Prostate gland (tissue), 2 donors: Measurements from ENCODE around the gene RNPEPL1.

Experiments used
- POLR2A ChIP-seq: fragments of 450-650 bp; IDR thresholded peaks from one replicate; pipeline ENCODE4 v1.6.1; 2016; ENCODE audit warnings: antibody characterized with exemption, mild to moderate bottlenecking
- POLR2AphosphoS5 ChIP-seq: sonication (generic); formaldehyde crosslinking; IDR thresholded peaks from one replicate; pipeline ENCODE4 v1.6.1; 2017; ENCODE audit warnings: antibody characterized with exemption
- TF ChIP-seq, protein P1 (sequence below), 4 experiments: fragments of 200-600 bp in 2 of 4; fragments of 450-650 bp in 2 of 4; sonication (generic) in 2 of 4; IDR thresholded peaks; 1 replicate in 3 of 4; 2 replicates in 1 of 4; pipeline ENCODE4 v1.5.1; 2016 to 2019; ENCODE audit warnings: antibody characterized with exemption in 4 of 4, mild to moderate bottlenecking in 2 of 4, moderate library complexity in 2 of 4

- TF ChIP-seq POLR2AphosphoS5 (no peak), POLR2A (no peak)
- TF ChIP-seq, protein P1, sequence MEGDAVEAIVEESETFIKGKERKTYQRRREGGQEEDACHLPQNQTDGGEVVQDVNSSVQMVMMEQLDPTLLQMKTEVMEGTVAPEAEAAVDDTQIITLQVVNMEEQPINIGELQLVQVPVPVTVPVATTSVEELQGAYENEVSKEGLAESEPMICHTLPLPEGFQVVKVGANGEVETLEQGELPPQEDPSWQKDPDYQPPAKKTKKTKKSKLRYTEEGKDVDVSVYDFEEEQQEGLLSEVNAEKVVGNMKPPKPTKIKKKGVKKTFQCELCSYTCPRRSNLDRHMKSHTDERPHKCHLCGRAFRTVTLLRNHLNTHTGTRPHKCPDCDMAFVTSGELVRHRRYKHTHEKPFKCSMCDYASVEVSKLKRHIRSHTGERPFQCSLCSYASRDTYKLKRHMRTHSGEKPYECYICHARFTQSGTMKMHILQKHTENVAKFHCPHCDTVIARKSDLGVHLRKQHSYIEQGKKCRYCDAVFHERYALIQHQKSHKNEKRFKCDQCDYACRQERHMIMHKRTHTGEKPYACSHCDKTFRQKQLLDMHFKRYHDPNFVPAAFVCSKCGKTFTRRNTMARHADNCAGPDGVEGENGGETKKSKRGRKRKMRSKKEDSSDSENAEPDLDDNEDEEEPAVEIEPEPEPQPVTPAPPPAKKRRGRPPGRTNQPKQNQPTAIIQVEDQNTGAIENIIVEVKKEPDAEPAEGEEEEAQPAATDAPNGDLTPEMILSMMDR (IDR thresholded peaks at IDR 0.05), result no peak
Measured at GRCh38 chr2:240573071-240573515, 4.8 kb downstream of the RNPEPL1 start.
